K562 (cell line): ENCODE data around the gene SLC25A20. TPM values are rescaled to one million over a fixed set of nuclear protein-coding genes. Genes with fewer than 3 reads are reported as not detected.

Experiments
- CCNT2 ChIP-seq: IDR thresholded peaks from 2 replicates; pipeline ENCODE4 v1.6.1; 2011; ENCODE audit warnings: borderline replicate concordance, low read depth, mild to moderate bottlenecking, moderate library complexity, mixed read lengths, low read length; ENCODE audit not compliant: insufficient read length; ENCODE audit errors: extremely low read depth
- CHD4 ChIP-seq: fragments of 200-600 bp; sonication (generic); IDR thresholded peaks from 3 replicates; pipeline ENCODE4 v1.6.1; 2012; ENCODE audit warnings: low read depth, mild to moderate bottlenecking, mixed read lengths, low read length, inconsistent platforms; ENCODE audit not compliant: insufficient read depth, insufficient replicate concordance, poor library complexity, severe bottlenecking
- CREB3L1 ChIP-seq: fragments of 450-650 bp; IDR thresholded peaks from 2 replicates; pipeline ENCODE4 v1.6.1; 2014; ENCODE audit warnings: low read depth, mild to moderate bottlenecking, moderate library complexity, borderline replicate concordance
- EGR1 ChIP-seq: fragments of 450-650 bp; conservative IDR thresholded peaks from 2 replicates; pipeline ENCODE4 v1.6.1; 2017; ENCODE audit warnings: mild to moderate bottlenecking
- EP400 ChIP-seq: fragments of 450-650 bp; IDR thresholded peaks from 2 replicates; pipeline ENCODE4 v1.6.1; 2017; ENCODE audit warnings: antibody characterized with exemption, mild to moderate bottlenecking, moderate library complexity
- GABPA ChIP-seq: fragments of 200-800 bp; sonication (Bioruptor generic); conservative IDR thresholded peaks from 2 replicates; pipeline ENCODE4 v1.6.1; 2016; ENCODE audit warnings: low read depth, missing genetic modification characterization, missing compliant biosample characterization
- HCFC1 ChIP-seq: IDR thresholded peaks from 2 replicates; pipeline ENCODE4 v1.6.1; 2012; ENCODE audit warnings: low read depth, low read length, improper control_type of control experiment
- L3MBTL2 ChIP-seq: fragments of 450-650 bp; IDR thresholded peaks from 2 replicates; pipeline ENCODE4 v1.6.1; 2016; ENCODE audit warnings: mild to moderate bottlenecking, moderate library complexity
- POLR2AphosphoS5 ChIP-seq: IDR thresholded peaks from 2 replicates; pipeline ENCODE4 v1.6.1; 2011; ENCODE audit warnings: mild to moderate bottlenecking, low read depth, low read length, moderate library complexity; ENCODE audit not compliant: control insufficient read depth, insufficient read depth
- PTBP1 ChIP-seq: fragments of 200-400 bp; formaldehyde crosslinking; IDR thresholded peaks from 2 replicates; pipeline ENCODE4 v1.6.1; 2017; ENCODE audit warnings: low read depth, low read length
- TAF1 ChIP-seq: IDR thresholded peaks from 2 replicates; pipeline ENCODE4 v1.6.1; 2011; ENCODE audit warnings: mild to moderate bottlenecking, low read length, moderate library complexity; ENCODE audit not compliant: insufficient read depth, control insufficient read depth, severe bottlenecking; ENCODE audit errors: extremely low read depth
- TFAP4 ChIP-seq: sonication (generic); formaldehyde crosslinking; IDR thresholded peaks from 2 replicates; pipeline ENCODE4 v1.8.0; 2022; ENCODE audit warnings: missing genetic modification reagents, mild to moderate bottlenecking, moderate library complexity, borderline replicate concordance
- YY1 ChIP-seq, 3 experiments: IDR thresholded peaks; 2 replicates each; pipeline ENCODE4 v1.6.1; 2011; ENCODE audit warnings: low read length in 2 of 3, mild to moderate bottlenecking in 2 of 3, moderate library complexity in 2 of 3, borderline replicate concordance in 1 of 3, control low read depth in 1 of 3, low read depth in 1 of 3; ENCODE audit not compliant: insufficient read depth in 3 of 3, insufficient replicate concordance in 2 of 3, control insufficient read depth in 1 of 3, insufficient read length in 1 of 3; ENCODE audit errors: extremely low read depth in 1 of 3
- ZBTB1 ChIP-seq: sonication (generic); formaldehyde crosslinking; IDR thresholded peaks from 2 replicates; pipeline ENCODE4 v1.8.1; 2023; ENCODE audit warnings: missing genetic modification reagents, low read depth, mild to moderate bottlenecking, borderline replicate concordance
- ZNF134 ChIP-seq: fragments of 250-450 bp; sonication (Bioruptor Pico); conservative IDR thresholded peaks from 2 replicates; pipeline ENCODE4 v1.4.0; 2020
- ZNF586 ChIP-seq: fragments of 450-650 bp; formaldehyde crosslinking; conservative IDR thresholded peaks from 2 replicates; pipeline ENCODE4 v1.4.0; 2020; ENCODE audit warnings: mild to moderate bottlenecking, moderate library complexity
- polyA plus RNA-seq, 8 experiments: library from polyadenylated mRNA; depleted of rRNA in 4 of 8; stranded (reverse) in 5 of 8; unstranded in 3 of 8; fragments of >200 nt; fragmentation: Nextera tagmentation in 2 of 8; fragmentation: Illumina TruSeq in 1 of 8; extraction: Ambion mirVana in 2 of 8; extraction: Trizol in 1 of 8; gene quantifications; 2 replicates each; pipeline versions ENCODE4 v1.2.1 to v1.2.3, GENCODE V29; 2011 to 2014; ENCODE audit warnings: inconsistent platforms in 1 of 8, missing spikeins in 1 of 8
- total RNA-seq, 7 experiments: library from RNA; depleted of rRNA in 6 of 7; stranded (reverse); fragments of >200 nt in 6 of 7; fragmentation: Illumina TruSeq in 2 of 7; extraction: Trizol in 2 of 7; gene quantifications; 2 replicates each; pipeline versions ENCODE4 v1.2.1 to v1.2.3, GENCODE V29; 2011 to 2021; ENCODE audit warnings: low replicate concordance in 1 of 7
- TF ChIP-seq, protein P1 (sequence below): fragments of 200-800 bp; sonication (Bioruptor generic); IDR thresholded peaks from 2 replicates; pipeline ENCODE4 v1.6.1; 2017; ENCODE audit warnings: missing genetic modification characterization, missing compliant biosample characterization
- TF ChIP-seq, protein P2 (sequence below): fragments of 450-650 bp; IDR thresholded peaks from 2 replicates; pipeline ENCODE4 v1.6.1; 2016; ENCODE audit warnings: borderline replicate concordance

SLC25A20 gene
- total and polyA plus RNA-seq, 9 of the 15 experiments (the other 6 are each of a cell fraction or from before 2014, with no cell fraction given): 14.3 to 48.1 (median 21.6) TPM

DNA sequence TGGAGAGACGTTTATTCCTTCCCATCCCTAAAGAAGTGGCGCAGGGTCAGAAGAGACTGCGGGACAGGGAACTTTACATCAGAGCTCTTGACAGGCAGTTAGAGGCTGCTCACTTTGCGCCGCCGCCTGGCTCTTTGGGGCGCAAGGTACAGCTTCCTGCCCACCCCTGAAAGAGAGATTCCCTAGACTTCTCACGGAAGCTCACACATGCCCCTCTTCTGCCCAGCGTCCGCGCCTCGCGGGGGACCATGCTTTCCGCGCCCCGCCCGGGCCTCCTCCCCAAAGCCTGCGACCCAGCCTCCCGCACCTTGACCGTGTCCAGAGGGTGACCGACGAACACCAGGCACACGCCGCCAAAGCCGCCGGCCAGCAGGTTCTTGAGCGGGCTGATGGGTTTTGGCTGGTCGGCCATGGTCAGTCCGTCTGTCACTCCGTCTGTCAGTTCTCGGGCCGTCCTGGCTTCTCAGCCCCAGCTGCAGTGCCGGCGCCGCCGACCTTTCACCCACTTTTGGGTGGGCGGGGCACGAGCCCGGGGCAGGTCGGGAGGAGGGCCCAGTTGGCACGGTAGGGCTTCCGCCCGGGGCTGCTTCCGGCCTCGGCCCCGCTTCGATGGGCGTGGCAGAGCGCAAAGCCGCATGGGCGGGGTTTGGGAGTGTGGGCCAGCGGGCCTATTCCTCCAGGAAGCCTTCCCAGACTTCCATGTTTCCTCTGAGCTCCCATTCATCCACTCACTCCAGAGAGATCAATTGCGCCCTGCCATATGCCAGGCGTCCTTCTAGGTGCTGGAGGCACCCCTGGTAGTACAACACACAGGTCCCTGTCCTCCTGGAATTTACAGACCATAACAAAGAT, at the start of gene SLC25A20 (continued):
- TF ChIP-seq PTBP1 (peak; percentile 82; the same call in 1 of the 2 replicates), TAF1 (peak; percentile 43), CHD4 (peak; percentile 69), POLR2AphosphoS5 (0 out of 2 replicates have a peak, but pooled peaks have one; percentile 23), YY1 (IDR thresholded peaks at IDR 0.05; ENCODE audit: borderline replicate concordance in 1 of 3, control insufficient read depth in 1 of 3, extremely low read depth in 1 of 3, insufficient read depth in 3 of 3, insufficient read length in 1 of 3, insufficient replicate concordance in 2 of 3, low read depth in 1 of 3, low read length in 2 of 3) (peak in 1 of 3 experiments; percentile 46), ZBTB1 (CRISPR knock-in tag) (peak; percentile 59; the same call in 1 of the 2 replicates), L3MBTL2 (peak; percentile 41; the same call in 1 of the 2 replicates), CCNT2 (peak; percentile 54), HCFC1 (peak; percentile 40; the same call in 1 of the 2 replicates), ZNF134 (CRISPR knock-in tag) (no peak), EGR1 (peak; percentile 36; the same call in 1 of the 2 replicates), ZNF586 (CRISPR knock-in tag) (no peak), CREB3L1 (peak; percentile 82), EP400 (peak; percentile 60; the same call in 1 of the 2 replicates), GABPA (tag) (peak; percentile 89), TFAP4 (CRISPR knock-in tag) (peak; percentile 97)
- TF ChIP-seq, protein P1, sequence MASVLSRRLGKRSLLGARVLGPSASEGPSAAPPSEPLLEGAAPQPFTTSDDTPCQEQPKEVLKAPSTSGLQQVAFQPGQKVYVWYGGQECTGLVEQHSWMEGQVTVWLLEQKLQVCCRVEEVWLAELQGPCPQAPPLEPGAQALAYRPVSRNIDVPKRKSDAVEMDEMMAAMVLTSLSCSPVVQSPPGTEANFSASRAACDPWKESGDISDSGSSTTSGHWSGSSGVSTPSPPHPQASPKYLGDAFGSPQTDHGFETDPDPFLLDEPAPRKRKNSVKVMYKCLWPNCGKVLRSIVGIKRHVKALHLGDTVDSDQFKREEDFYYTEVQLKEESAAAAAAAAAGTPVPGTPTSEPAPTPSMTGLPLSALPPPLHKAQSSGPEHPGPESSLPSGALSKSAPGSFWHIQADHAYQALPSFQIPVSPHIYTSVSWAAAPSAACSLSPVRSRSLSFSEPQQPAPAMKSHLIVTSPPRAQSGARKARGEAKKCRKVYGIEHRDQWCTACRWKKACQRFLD (CRISPR knock-in tag): peak; percentile 83
- TF ChIP-seq, protein P2, sequence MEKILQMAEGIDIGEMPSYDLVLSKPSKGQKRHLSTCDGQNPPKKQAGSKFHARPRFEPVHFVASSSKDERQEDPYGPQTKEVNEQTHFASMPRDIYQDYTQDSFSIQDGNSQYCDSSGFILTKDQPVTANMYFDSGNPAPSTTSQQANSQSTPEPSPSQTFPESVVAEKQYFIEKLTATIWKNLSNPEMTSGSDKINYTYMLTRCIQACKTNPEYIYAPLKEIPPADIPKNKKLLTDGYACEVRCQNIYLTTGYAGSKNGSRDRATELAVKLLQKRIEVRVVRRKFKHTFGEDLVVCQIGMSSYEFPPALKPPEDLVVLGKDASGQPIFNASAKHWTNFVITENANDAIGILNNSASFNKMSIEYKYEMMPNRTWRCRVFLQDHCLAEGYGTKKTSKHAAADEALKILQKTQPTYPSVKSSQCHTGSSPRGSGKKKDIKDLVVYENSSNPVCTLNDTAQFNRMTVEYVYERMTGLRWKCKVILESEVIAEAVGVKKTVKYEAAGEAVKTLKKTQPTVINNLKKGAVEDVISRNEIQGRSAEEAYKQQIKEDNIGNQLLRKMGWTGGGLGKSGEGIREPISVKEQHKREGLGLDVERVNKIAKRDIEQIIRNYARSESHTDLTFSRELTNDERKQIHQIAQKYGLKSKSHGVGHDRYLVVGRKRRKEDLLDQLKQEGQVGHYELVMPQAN: peak; percentile 94
